HG03521 (cell line): ENCODE measurements around the gene ZBTB44.
"Not testable (repeated sequence)": the region's sequence is repeated elsewhere in the genome, so short reads cannot be mapped to it uniquely, and the experiment has no call there.

Experiments
- ATAC-seq: cut with Tn5 transposase; IDR thresholded peaks from one replicate; pipeline ENCODE4 v1.9.1; 2021; ENCODE audit warnings: mild to moderate bottlenecking, moderate library complexity; ENCODE audit not compliant: unreplicated experiment

ZBTB44 gene

GRCh38 chr11:130313383-130314183 is 1.1 kb downstream of the ZBTB44 start:
- no peak for ATAC-seq

GRCh38 chr11:130312046-130312445 is 2.7 kb downstream of the ZBTB44 start:
- no peak for ATAC-seq

- ATAC-seq: no peak
These were observed 4.1 kb downstream of the ZBTB44 start for GRCh38 chr11:130310622-130311021.

- ATAC-seq: no peak
These were observed 5.8 kb downstream of the ZBTB44 start for GRCh38 chr11:130308886-130309285.

- no peak for ATAC-seq
These were observed 6.7 kb downstream of the ZBTB44 start for GRCh38 chr11:130308059-130308458.

- no peak for ATAC-seq
These were observed 10.1 kb downstream of the ZBTB44 start for GRCh38 chr11:130304651-130305050.

GRCh38 chr11:130301002-130301401 is 13.7 kb downstream of the ZBTB44 start:
- ATAC-seq: no peak

GRCh38 chr11:130300567-130300966 is 14.2 kb downstream of the ZBTB44 start:
- ATAC-seq: no peak

GRCh38 chr11:130299978-130300377 is 14.7 kb downstream of the ZBTB44 start:
- no peak for ATAC-seq

GRCh38 chr11:130295657-130296056 is 19.1 kb downstream of the ZBTB44 start:
- ATAC-seq: no peak

GRCh38 chr11:130282111-130282510 is 32.6 kb downstream of the ZBTB44 start:
- no peak for ATAC-seq

- not testable (repeated sequence) for ATAC-seq
These were observed 33.4 kb downstream of the ZBTB44 start for GRCh38 chr11:130281341-130281740.

- no peak for ATAC-seq
These were observed 34.7 kb downstream of the ZBTB44 start for GRCh38 chr11:130279989-130280388.

- ATAC-seq: no peak
These were observed 36.0 kb downstream of the ZBTB44 start for GRCh38 chr11:130278745-130279144.

- ATAC-seq: no peak
These were observed 36.6 kb downstream of the ZBTB44 start for GRCh38 chr11:130278151-130278550.

GRCh38 chr11:130272336-130272735 is 42.4 kb downstream of the ZBTB44 start:
- ATAC-seq: no peak

- peak; percentile 89 for ATAC-seq
These were observed 45.3 kb downstream of the ZBTB44 start for GRCh38 chr11:130269326-130269943.

- ATAC-seq: no peak
These were observed 51.4 kb downstream of the ZBTB44 start for GRCh38 chr11:130263351-130263750.

GRCh38 chr11:130262424-130262823 is 52.3 kb downstream of the ZBTB44 start:
- no peak for ATAC-seq

GRCh38 chr11:130261571-130261970 is 53.1 kb downstream of the ZBTB44 start:
- ATAC-seq: no peak

GRCh38 chr11:130260742-130261141 is 54.0 kb downstream of the ZBTB44 start:
- no peak for ATAC-seq

GRCh38 chr11:130260080-130260627 is 54.6 kb downstream of the ZBTB44 start:
- no peak for ATAC-seq
